ENCODE measurements around the gene SEPTIN3.

DNA sequence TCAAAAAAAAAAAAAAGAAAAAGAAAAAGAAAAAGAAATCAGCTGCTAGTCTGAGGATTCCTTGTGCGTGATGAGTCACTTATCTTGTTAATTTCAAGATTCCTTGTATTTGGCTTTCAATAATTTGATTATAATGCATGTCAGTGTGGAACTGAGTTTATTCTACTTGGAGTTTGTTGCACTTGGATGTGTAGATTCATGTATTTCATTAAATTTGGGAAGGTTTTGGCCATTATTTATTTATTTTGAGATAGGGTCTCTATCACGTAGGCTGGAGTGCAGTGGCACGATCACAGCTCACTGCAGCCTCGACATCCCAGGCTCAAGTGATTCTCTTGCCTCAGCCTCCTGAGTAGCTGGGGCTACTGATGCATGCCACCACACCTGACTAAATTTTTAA lies 44.1 kb downstream of the SEPTIN3 start:
- no peak for TF ChIP-seq POLR2AphosphoS5 (IDR thresholded peaks at IDR 0.05; ENCODE audit: low read depth, low read length)
- TF ChIP-seq, protein P1, sequence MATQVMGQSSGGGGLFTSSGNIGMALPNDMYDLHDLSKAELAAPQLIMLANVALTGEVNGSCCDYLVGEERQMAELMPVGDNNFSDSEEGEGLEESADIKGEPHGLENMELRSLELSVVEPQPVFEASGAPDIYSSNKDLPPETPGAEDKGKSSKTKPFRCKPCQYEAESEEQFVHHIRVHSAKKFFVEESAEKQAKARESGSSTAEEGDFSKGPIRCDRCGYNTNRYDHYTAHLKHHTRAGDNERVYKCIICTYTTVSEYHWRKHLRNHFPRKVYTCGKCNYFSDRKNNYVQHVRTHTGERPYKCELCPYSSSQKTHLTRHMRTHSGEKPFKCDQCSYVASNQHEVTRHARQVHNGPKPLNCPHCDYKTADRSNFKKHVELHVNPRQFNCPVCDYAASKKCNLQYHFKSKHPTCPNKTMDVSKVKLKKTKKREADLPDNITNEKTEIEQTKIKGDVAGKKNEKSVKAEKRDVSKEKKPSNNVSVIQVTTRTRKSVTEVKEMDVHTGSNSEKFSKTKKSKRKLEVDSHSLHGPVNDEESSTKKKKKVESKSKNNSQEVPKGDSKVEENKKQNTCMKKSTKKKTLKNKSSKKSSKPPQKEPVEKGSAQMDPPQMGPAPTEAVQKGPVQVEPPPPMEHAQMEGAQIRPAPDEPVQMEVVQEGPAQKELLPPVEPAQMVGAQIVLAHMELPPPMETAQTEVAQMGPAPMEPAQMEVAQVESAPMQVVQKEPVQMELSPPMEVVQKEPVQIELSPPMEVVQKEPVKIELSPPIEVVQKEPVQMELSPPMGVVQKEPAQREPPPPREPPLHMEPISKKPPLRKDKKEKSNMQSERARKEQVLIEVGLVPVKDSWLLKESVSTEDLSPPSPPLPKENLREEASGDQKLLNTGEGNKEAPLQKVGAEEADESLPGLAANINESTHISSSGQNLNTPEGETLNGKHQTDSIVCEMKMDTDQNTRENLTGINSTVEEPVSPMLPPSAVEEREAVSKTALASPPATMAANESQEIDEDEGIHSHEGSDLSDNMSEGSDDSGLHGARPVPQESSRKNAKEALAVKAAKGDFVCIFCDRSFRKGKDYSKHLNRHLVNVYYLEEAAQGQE (IDR thresholded peaks at IDR 0.05; ENCODE audit: insufficient read depth in 1 of 2, low read depth in 2 of 2, low read length in 2 of 2), result no peak
